Liver (tissue), 9 donors: ENCODE results near the gene ATP6V0E1. TPM values are rescaled to one million over a fixed set of nuclear protein-coding genes. Genes with fewer than 3 reads are reported as not detected.

Source experiments
- DNase-seq: peaks from one replicate; pipeline ENCODE4 v3.0.0-alpha.2; 2017; ENCODE audit warnings: low spot score
- H3K27ac ChIP-seq, 2 donors: one replicate each; pipeline ENCODE4 v1.7.0; 2013; ENCODE audit warnings: inconsistent platforms in 2 of 2, low read length in 2 of 2, control low read depth in 1 of 2, low read depth in 1 of 2, mild to moderate bottlenecking in 1 of 2
- H3K27me3 ChIP-seq, 4 donors: one replicate each; pipeline versions ENCODE4 v1.6.1 to v1.7.0; 2013; ENCODE audit warnings: low read length in 3 of 4, inconsistent platforms in 1 of 4, mild to moderate bottlenecking in 1 of 4, moderate library complexity in 1 of 4; ENCODE audit not compliant: control insufficient read depth in 4 of 4, insufficient read depth in 4 of 4
- H3K36me3 ChIP-seq, 4 donors: one replicate each; pipeline versions ENCODE4 v1.6.1 to v1.7.0; 2013; ENCODE audit warnings: low read length in 3 of 4, mild to moderate bottlenecking in 3 of 4, low read depth in 1 of 4, moderate library complexity in 1 of 4; ENCODE audit not compliant: control insufficient read depth in 4 of 4, insufficient read depth in 3 of 4
- H3K4me1 ChIP-seq, 4 donors: one replicate each; pipeline versions ENCODE4 v1.6.1 to v1.7.0; 2013; ENCODE audit warnings: low read length in 3 of 4, mild to moderate bottlenecking in 3 of 4, moderate library complexity in 1 of 4; ENCODE audit not compliant: control insufficient read depth in 4 of 4, insufficient read depth in 4 of 4
- H3K4me3 ChIP-seq, 3 donors: one replicate each; pipeline versions ENCODE4 v1.6.1 to v1.7.0; 2013; ENCODE audit warnings: low read length in 3 of 3, control low read depth in 1 of 3, low read depth in 1 of 3, mild to moderate bottlenecking in 1 of 3
- H3K9ac ChIP-seq, 2 donors: one replicate each; pipeline ENCODE4 v1.7.0; 2013; ENCODE audit warnings: low read length in 2 of 2, mild to moderate bottlenecking in 2 of 2, moderate library complexity in 2 of 2, control low read depth in 1 of 2, low read depth in 1 of 2
- H3K9me3 ChIP-seq, 4 donors: one replicate each; pipeline versions ENCODE4 v1.6.1 to v1.7.0; 2013; ENCODE audit warnings: low read length in 3 of 4; ENCODE audit not compliant: control insufficient read depth in 4 of 4
- ATF3 ChIP-seq: IDR thresholded peaks from 2 replicates; pipeline ENCODE4 v1.6.1; 2016; ENCODE audit warnings: antibody characterized with exemption
- CTCF ChIP-seq: fragments of 150-350 bp; IDR thresholded peaks from 2 replicates; pipeline ENCODE4 v1.5.1; 2017; ENCODE audit warnings: improper control_type of control experiment, low read depth, low read length; ENCODE audit not compliant: missing input control
- EGR1 ChIP-seq, 2 donors: IDR thresholded peaks; 2 replicates each; pipeline ENCODE4 v1.6.1; 2016 to 2018; ENCODE audit warnings: antibody characterized with exemption in 2 of 2, low read depth in 2 of 2
- FOXA1 ChIP-seq: IDR thresholded peaks from 2 replicates; pipeline ENCODE4 v1.6.1; 2016; ENCODE audit warnings: antibody characterized with exemption
- FOXA2 ChIP-seq: IDR thresholded peaks from 2 replicates; pipeline ENCODE4 v1.6.1; 2016; ENCODE audit warnings: antibody characterized with exemption
- GABPA ChIP-seq, 2 donors: IDR thresholded peaks in 1 of 2; conservative IDR thresholded peaks in 1 of 2; 2 replicates each; pipeline ENCODE4 v1.6.1; 2016; ENCODE audit warnings: antibody characterized with exemption in 2 of 2, mild to moderate bottlenecking in 1 of 2, moderate library complexity in 1 of 2
- HNF4A ChIP-seq, 2 donors: conservative IDR thresholded peaks; 2 replicates each; pipeline ENCODE4 v1.6.1; 2016; ENCODE audit warnings: antibody characterized with exemption in 2 of 2, mild to moderate bottlenecking in 2 of 2
- HNF4G ChIP-seq: IDR thresholded peaks from 2 replicates; pipeline ENCODE4 v1.6.1; 2016; ENCODE audit warnings: antibody characterized with exemption
- JUND ChIP-seq, 2 donors: IDR thresholded peaks; 2 replicates each; pipeline ENCODE4 v1.6.1; 2016; ENCODE audit warnings: antibody characterized with exemption in 2 of 2
- MAX ChIP-seq: IDR thresholded peaks from 2 replicates; pipeline ENCODE4 v1.6.1; 2016; ENCODE audit warnings: antibody characterized with exemption
- NR2F2 ChIP-seq: IDR thresholded peaks from 2 replicates; pipeline ENCODE4 v1.6.1; 2016; ENCODE audit warnings: antibody characterized with exemption
- RAD21 ChIP-seq, 2 donors: IDR thresholded peaks; 2 replicates each; pipeline ENCODE4 v1.6.1; 2016; ENCODE audit warnings: antibody characterized with exemption in 2 of 2, mild to moderate bottlenecking in 2 of 2
- REST ChIP-seq: IDR thresholded peaks from 2 replicates; pipeline ENCODE4 v1.6.1; 2016; ENCODE audit warnings: antibody characterized with exemption, mild to moderate bottlenecking
- RXRA ChIP-seq, 2 donors: IDR thresholded peaks; 2 replicates each; pipeline ENCODE4 v1.6.1; 2017 to 2018; ENCODE audit warnings: antibody characterized with exemption in 2 of 2, mild to moderate bottlenecking in 1 of 2
- SP1 ChIP-seq: IDR thresholded peaks from 2 replicates; pipeline ENCODE4 v1.6.1; 2018; ENCODE audit warnings: antibody characterized with exemption, mild to moderate bottlenecking
- TAF1 ChIP-seq: conservative IDR thresholded peaks from 2 replicates; pipeline ENCODE4 v1.6.1; 2016; ENCODE audit warnings: antibody characterized with exemption, mild to moderate bottlenecking
- YY1 ChIP-seq: IDR thresholded peaks from 2 replicates; pipeline ENCODE4 v1.6.1; 2016; ENCODE audit warnings: antibody characterized with exemption, mild to moderate bottlenecking
- ZBTB33 ChIP-seq: IDR thresholded peaks from 2 replicates; pipeline ENCODE4 v1.6.1; 2016; ENCODE audit warnings: antibody characterized with exemption
- WGBS: extraction: QIAGEN DNeasy Blood & Tissue Kit; methylation state at CpG from one replicate; pipeline ENCODE4 v1.1.7; 2013; 5-methylcytosine and 5-hydroxymethylcytosine counted together
- polyA plus RNA-seq, 2 donors: library from polyadenylated mRNA; stranded (reverse) in 1 of 2; unstranded in 1 of 2; fragments of 200-250 nt in 1 of 2; fragments of >200 nt in 1 of 2; fragmentation: Nextera tagmentation in 1 of 2; extraction: Ambion mirVana in 1 of 2; gene quantifications; one replicate each; pipeline versions ENCODE4 v1.2.1 to v1.2.3, GENCODE V29; 2013 to 2015
- total RNA-seq, 2 donors: library from RNA; depleted of rRNA; stranded (reverse); fragments of >200 nt; gene quantifications; one replicate each; pipeline ENCODE4 v1.2.3, GENCODE V29; 2014
- donor health status: healthy.
- donor health status: healthy.
- donor health status: healthy.
- donor health status: healthy.
- donor health status: healthy.

Gene ATP6V0E1
- total and polyA plus RNA-seq, 4 donors: 56.6 to 396 (median 111) TPM

- no peak for TF ChIP-seq SP1
- no peak for TF ChIP-seq CTCF
- no peak for TF ChIP-seq EGR1 (IDR thresholded peaks at IDR 0.05; ENCODE audit: low read depth in 2 of 2)
- TF ChIP-seq FOXA1: no peak
- TF ChIP-seq YY1: no peak
- no peak for TF ChIP-seq ZBTB33
- TF ChIP-seq ATF3: no peak
- TF ChIP-seq RXRA (IDR thresholded peaks at IDR 0.05): no peak
- no peak for TF ChIP-seq NR2F2
- no peak for TF ChIP-seq JUND (IDR thresholded peaks at IDR 0.05)
- no peak for TF ChIP-seq RAD21 (IDR thresholded peaks at IDR 0.05)
- no peak for TF ChIP-seq GABPA (IDR thresholded peaks at IDR 0.05 in 1 of 2, conservative IDR thresholded peaks at IDR 0.05 in 1 of 2)
- no peak for TF ChIP-seq HNF4G
- no peak for TF ChIP-seq FOXA2
- no peak for TF ChIP-seq TAF1
- no peak for TF ChIP-seq REST
- TF ChIP-seq HNF4A (conservative IDR thresholded peaks at IDR 0.05): no peak
- no peak for TF ChIP-seq MAX
- Histone ChIP-seq H3K4me3 (no peak overlapping the region), H3K27me3 (no peaks in the 10 kb centered on the region), H3K9me3 (no peaks in the 10 kb centered on the region), H3K36me3 (peaks cover 6 to 31% (median 21%) of the 10 kb centered on the region in 4 donors), H3K4me1 (no peaks in the 10 kb centered on the region), H3K9ac (no peak overlapping the region), H3K27ac (no peak overlapping the region)
- 93% methylated on average over 4 of the region's 4 CpGs for WGBS
- no peak for DNase-seq
Observed at GRCh38 chr5:172952034-172952511, 31.5 kb upstream of the ATP6V0E1 start.
